ENCODE measurements around the gene L3MBTL4. TPM values are rescaled to one million over a fixed set of nuclear protein-coding genes. Genes with fewer than 3 reads are reported as not detected.

The L3MBTL4 gene
- total RNA-seq = 1 to 10 TPM; 2.8 to 4.2 TPM
- 1 to 10 TPM in 1 of 2 donors, under 1 TPM in 1; 0.26 to 1.3 TPM for polyA plus RNA-seq
- long read RNA-seq, donor 1, partial matches to known transcripts = 1 of 6 reads
- long read RNA-seq, donor 1, other reads (novel, unspliced or antisense) = 5 of 6 reads
- long read RNA-seq, donor 2, partial matches to known transcripts = 0 of 3 reads
- long read RNA-seq, donor 2, other reads (novel, unspliced or antisense) = 3 of 3 reads

DNA sequence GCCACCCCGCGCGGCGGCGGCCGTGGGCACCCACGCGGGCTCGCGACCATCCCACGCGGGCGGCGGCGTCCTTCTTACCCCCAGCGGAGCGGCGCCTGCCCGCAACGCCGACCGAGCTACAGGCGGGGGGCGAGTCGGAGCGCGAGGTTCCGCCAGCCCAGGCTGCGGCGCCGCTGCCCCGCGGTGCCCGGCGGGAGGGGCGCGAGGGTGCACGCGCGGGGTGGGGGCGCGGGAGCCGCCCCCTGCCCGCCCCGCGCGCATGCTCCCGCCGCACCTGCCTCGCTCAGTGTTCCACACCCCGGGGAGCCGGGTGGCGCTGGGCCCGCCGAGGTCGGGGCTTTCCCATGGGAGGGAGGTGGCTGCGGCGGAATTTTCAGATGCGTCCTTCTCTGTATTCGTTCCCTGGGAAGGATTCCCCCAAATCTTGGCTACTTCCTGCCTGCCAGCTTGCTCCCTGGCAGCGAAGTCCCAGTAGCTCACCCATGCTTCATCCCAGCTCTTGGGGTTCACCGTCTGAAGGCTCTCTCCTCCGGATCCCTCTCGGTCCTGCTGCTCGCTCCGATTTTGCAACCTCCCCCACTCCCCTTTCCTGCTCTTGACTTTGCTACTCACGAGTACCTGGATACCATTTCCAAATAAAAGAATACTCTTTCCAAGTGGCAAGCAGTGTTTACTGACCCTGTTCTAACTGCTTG is at the start of gene L3MBTL4:
TSS of gene L3MBTL4 (minus strand) at position 189 of the 695 bp plus-strand sequence. CDS start 103,286 bp downstream, outside the sequence.
- no peaks in the 10 kb centered on the region for H3K4me1 ChIP-seq (ENCODE audit: control insufficient read depth in 1 of 2, insufficient read depth in 2 of 2, low read length in 2 of 2)
- no peaks in the 10 kb centered on the region for H3K27me3 ChIP-seq (ENCODE audit: control insufficient read depth in 1 of 2, insufficient read depth in 2 of 2, low read length in 1 of 2)
- DNase-seq (no peak), ATAC-seq (ENCODE audit: low FRiP score) (no peak)
- WGBS, 2 donors = 2 to 4% methylated on average over 40 to 67 of the region's 67 CpGs
- H3K9me3 ChIP-seq (ENCODE audit: control insufficient read depth, low read length) = no peaks in the 10 kb centered on the region
- H3K4me3 ChIP-seq (ENCODE audit: low read length in 2 of 2) = peak within 1 kb of the TSS; percentile 35 to 90
- no peaks in the 10 kb centered on the region for H3K36me3 ChIP-seq (ENCODE audit: control insufficient read depth in 1 of 2, insufficient read depth in 2 of 2, low read length in 1 of 2)
- no peak within 1 kb of the TSS for H3K27ac ChIP-seq (ENCODE audit: low read depth in 1 of 2, low read length in 2 of 2)
- intact Hi-C loops (cut with DNase I) = no loop called here

DNA sequence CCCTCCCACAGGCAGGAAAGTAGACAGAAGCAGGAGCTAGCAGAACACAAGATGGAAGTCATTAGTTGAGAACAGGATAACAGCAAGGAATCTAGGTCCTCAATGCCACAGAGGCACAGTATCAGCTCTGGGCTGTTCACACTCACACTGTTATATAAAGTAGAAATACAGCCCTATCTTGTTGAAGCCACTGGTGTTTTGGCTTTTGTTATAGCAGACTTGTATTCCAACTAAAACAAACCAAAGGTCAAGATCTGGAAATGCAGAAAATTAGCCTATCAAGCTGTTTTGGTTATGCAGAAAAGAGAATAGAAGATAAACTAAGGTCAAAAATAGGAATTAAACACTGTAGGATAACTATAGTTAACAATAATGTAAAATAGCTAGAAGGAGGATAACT is 37.5 kb upstream of the L3MBTL4 start:
- Histone ChIP-seq H3K4me1 (ENCODE audit: control insufficient read depth in 1 of 2, insufficient read depth in 2 of 2, low read length in 2 of 2) (no peaks in the 10 kb centered on the region), H3K9me3 (ENCODE audit: control insufficient read depth, low read length) (no peaks in the 10 kb centered on the region), H3K27ac (ENCODE audit: low read depth in 1 of 2, low read length in 2 of 2) (no peak overlapping the region), H3K27me3 (ENCODE audit: control insufficient read depth in 1 of 2, insufficient read depth in 2 of 2, low read length in 1 of 2) (peaks cover 0 to 3% of the 10 kb centered on the region in 2 donors), H3K36me3 (ENCODE audit: control insufficient read depth in 1 of 2, insufficient read depth in 2 of 2, low read length in 1 of 2) (no peaks in the 10 kb centered on the region), H3K4me3 (ENCODE audit: low read length in 2 of 2) (no peak overlapping the region)
- intact Hi-C loops (cut with DNase I) = no loop called here
- no peak for ATAC-seq (ENCODE audit: low FRiP score)
- DNase-seq = no peak

DNA sequence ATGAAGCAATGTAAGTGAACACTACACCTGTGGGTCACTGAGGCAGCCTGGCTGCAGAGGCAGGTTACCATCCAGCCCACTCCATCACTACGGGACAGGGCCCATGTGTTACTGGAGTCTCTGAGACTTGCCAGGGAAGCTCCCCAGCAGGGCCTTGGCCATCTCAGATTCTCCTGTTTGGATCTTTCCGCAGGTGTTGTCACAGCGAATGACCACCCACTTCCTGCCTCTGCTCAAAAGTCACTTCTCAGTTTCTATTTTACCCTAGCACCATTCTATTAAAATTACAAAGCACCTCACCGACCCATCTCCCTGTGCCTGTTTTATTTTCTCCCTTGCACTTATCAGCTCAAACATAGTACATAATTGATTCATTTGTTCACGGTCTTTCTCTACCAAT is 34.5 kb upstream of the L3MBTL4 start:
- Histone ChIP-seq H3K36me3 (ENCODE audit: control insufficient read depth in 1 of 2, insufficient read depth in 2 of 2, low read length in 1 of 2) (no peaks in the 10 kb centered on the region), H3K27ac (ENCODE audit: low read depth in 1 of 2, low read length in 2 of 2) (no peak overlapping the region), H3K4me1 (ENCODE audit: control insufficient read depth in 1 of 2, insufficient read depth in 2 of 2, low read length in 2 of 2) (no peaks in the 10 kb centered on the region), H3K27me3 (ENCODE audit: control insufficient read depth in 1 of 2, insufficient read depth in 2 of 2, low read length in 1 of 2) (no peaks in the 10 kb centered on the region), H3K4me3 (ENCODE audit: low read length in 2 of 2) (no peak overlapping the region), H3K9me3 (ENCODE audit: control insufficient read depth, low read length) (no peaks in the 10 kb centered on the region)
- ATAC-seq (ENCODE audit: low FRiP score) (no peak), DNase-seq (no peak)
- 88 to 93% methylated on average over 5 of the region's 5 CpGs for WGBS, 2 donors
- intact Hi-C loops (cut with DNase I) = no loop called here

DNA sequence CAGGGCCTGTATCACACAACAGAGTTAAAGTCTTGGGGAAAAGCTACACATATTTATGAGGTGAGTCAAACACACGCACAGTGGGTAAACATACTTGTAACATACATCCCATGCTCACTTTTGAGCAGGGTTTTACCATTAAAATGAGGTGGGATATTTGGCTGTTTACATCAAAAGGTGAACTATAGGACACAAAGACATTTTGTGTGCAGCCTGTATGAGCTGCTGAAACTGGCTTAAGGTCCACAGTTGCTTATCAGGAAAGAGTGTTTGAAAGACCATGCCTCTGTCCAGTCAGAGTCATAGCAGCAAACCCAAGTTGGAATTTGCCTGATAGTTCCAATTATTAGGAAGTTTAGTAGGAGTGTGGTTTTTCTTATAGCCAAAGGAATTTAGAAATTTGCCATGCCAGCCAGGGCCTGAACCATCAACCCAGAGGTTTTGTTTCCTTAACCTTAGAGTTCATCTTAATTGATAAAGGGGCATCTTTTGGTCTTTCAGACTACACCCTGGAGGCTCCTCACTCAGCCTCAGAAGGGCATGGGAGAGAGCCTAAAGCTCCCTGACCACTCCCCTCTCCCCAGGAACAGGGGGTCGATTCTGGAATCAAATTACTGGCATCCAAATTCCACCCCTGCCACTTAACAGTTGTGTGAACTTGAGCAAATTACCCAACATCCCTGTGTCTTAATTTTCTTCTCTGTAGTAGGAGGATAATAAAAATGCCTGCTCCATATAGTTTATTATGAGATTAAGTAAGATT is 29.9 kb upstream of the L3MBTL4 start:
- Histone ChIP-seq H3K27me3 (ENCODE audit: control insufficient read depth in 1 of 2, insufficient read depth in 2 of 2, low read length in 1 of 2) (no peaks in the 10 kb centered on the region), H3K27ac (ENCODE audit: low read depth in 1 of 2, low read length in 2 of 2) (no peak overlapping the region), H3K4me1 (ENCODE audit: control insufficient read depth in 1 of 2, insufficient read depth in 2 of 2, low read length in 2 of 2) (no peaks in the 10 kb centered on the region), H3K4me3 (ENCODE audit: low read length in 2 of 2) (no peak overlapping the region), H3K9me3 (ENCODE audit: control insufficient read depth, low read length) (peaks cover 2% of the 10 kb centered on the region), H3K36me3 (ENCODE audit: control insufficient read depth in 1 of 2, insufficient read depth in 2 of 2, low read length in 1 of 2) (no peaks in the 10 kb centered on the region)
- WGBS, 2 donors = 40 to 43% methylated on average over 2 of the region's 2 CpGs
- no peak for ATAC-seq (ENCODE audit: low FRiP score)
- no peak for DNase-seq
- intact Hi-C loops (cut with DNase I) = no loop called here

DNA sequence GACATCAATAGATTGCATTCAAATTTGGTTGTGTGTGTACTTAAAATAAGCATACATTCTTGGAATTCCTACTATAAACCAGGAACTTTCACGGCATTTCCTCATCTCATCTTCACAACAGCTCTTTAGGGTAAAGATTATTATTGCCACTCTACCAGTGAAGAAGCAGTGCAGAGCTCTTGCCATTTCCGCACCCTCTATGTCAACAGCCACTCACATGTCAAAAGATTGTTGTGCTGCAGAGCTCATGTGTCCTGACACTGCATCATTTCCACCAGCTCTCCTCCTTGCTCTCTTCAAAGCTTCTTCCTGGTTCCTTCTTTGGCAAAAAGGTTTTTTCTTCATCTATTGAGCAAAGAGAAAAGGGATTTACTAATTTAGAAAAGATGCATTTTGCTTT is 26.5 kb upstream of the L3MBTL4 start:
- 38 to 40% methylated on average over 2 of the region's 2 CpGs for WGBS, 2 donors
- no peak overlapping the region for H3K4me3 ChIP-seq (ENCODE audit: low read length in 2 of 2)

DNA sequence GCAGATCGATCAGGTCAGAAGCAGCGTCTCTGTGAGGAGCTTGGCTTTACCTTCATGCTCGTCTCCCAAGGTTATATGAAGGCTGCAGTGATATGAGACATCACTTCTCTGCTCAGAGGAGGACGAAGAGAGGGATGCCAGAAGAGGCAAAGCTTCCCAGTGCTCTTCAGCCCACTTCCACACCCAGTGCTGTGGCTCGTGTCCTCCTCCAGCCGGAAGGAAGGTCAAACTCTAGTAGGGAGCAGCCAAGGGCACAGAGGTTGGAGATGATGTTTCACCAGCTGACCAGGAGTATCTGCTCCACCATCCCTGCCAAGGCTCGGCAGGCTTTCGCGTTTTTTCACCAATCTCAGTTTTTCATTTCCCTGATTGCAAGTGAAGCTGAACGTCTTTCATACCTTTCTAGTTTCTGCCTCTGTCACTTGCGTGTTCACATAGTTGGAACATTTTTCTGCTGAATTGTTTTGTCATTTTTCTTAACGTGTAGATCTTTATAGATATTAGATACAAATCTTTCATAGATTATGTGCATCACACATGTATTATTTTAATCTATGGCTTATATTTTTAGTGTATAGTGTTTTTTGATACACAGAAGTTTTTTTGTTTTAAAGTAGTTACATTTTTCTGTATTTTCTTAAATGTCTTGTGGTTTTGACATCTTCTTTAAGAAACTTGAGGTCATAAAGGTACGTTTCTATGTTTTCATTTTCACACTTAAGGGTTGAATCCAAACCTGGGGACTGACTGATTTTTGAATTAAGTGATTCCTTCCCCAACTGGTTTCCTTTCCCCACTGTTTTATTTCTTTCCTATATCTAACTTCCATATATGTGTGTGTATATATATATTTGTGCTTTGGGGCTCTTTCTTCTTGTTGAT is 23.5 kb upstream of the L3MBTL4 start:
- Histone ChIP-seq H3K9me3 (ENCODE audit: control insufficient read depth, low read length) (peaks cover 2% of the 10 kb centered on the region), H3K4me3 (ENCODE audit: low read length in 2 of 2) (no peak overlapping the region), H3K27ac (ENCODE audit: low read depth in 1 of 2, low read length in 2 of 2) (no peak overlapping the region), H3K36me3 (ENCODE audit: control insufficient read depth in 1 of 2, insufficient read depth in 2 of 2, low read length in 1 of 2) (no peaks in the 10 kb centered on the region), H3K4me1 (ENCODE audit: control insufficient read depth in 1 of 2, insufficient read depth in 2 of 2, low read length in 2 of 2) (no peaks in the 10 kb centered on the region), H3K27me3 (ENCODE audit: control insufficient read depth in 1 of 2, insufficient read depth in 2 of 2, low read length in 1 of 2) (no peaks in the 10 kb centered on the region)
- WGBS, 2 donors = 80 to 82% methylated on average over 13 of the region's 13 CpGs
- ATAC-seq (ENCODE audit: low FRiP score) = no peak
- no peak for DNase-seq
- intact Hi-C loops (cut with DNase I) = no loop called here

More for the DNA sequence above, 26.5 kb upstream of the L3MBTL4 start:
- H3K27ac ChIP-seq (ENCODE audit: low read depth in 1 of 2, low read length in 2 of 2) = no peak overlapping the region
- no peaks in the 10 kb centered on the region for H3K27me3 ChIP-seq (ENCODE audit: control insufficient read depth in 1 of 2, insufficient read depth in 2 of 2, low read length in 1 of 2)
- intact Hi-C loops (cut with DNase I) = no loop called here
- no peaks in the 10 kb centered on the region for H3K4me1 ChIP-seq (ENCODE audit: control insufficient read depth in 1 of 2, insufficient read depth in 2 of 2, low read length in 2 of 2)
- H3K9me3 ChIP-seq (ENCODE audit: control insufficient read depth, low read length) = peaks cover 2% of the 10 kb centered on the region
- ATAC-seq (ENCODE audit: low FRiP score) (no peak), DNase-seq (no peak)
- no peaks in the 10 kb centered on the region for H3K36me3 ChIP-seq (ENCODE audit: control insufficient read depth in 1 of 2, insufficient read depth in 2 of 2, low read length in 1 of 2)

DNA sequence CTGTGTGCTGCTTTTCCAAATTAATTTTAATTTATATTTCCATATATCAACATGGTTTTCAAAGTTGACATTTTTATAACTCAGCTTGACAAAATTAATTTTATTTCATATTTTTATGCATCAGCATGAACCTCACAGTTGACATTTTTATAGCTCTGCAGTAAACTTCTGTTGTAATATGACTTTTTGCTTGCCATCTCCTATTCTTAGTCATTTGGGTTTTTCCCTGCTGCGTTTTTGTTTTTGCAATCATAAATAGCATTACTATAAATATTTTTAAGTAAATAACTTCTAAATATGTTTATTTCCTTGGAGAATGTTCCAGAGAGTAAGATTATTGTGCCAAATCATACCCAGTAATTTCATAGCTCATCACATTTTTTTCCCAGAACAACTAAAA is 21.0 kb upstream of the L3MBTL4 start:
- ATAC-seq (ENCODE audit: low FRiP score) = no peak
- no peaks in the 10 kb centered on the region for H3K36me3 ChIP-seq (ENCODE audit: control insufficient read depth in 1 of 2, insufficient read depth in 2 of 2, low read length in 1 of 2)
- H3K27me3 ChIP-seq (ENCODE audit: control insufficient read depth in 1 of 2, insufficient read depth in 2 of 2, low read length in 1 of 2) = no peaks in the 10 kb centered on the region
- no peak overlapping the region for H3K4me3 ChIP-seq (ENCODE audit: low read length in 2 of 2)
- 11 to 18% methylated on average over 1 of the region's 1 CpG for WGBS, 2 donors
- no peak overlapping the region for H3K27ac ChIP-seq (ENCODE audit: low read depth in 1 of 2, low read length in 2 of 2)
- intact Hi-C loops (cut with DNase I) = no loop called here
- no peaks in the 10 kb centered on the region for H3K4me1 ChIP-seq (ENCODE audit: control insufficient read depth in 1 of 2, insufficient read depth in 2 of 2, low read length in 2 of 2)
- H3K9me3 ChIP-seq (ENCODE audit: control insufficient read depth, low read length) = no peaks in the 10 kb centered on the region
- no peak for DNase-seq

DNA sequence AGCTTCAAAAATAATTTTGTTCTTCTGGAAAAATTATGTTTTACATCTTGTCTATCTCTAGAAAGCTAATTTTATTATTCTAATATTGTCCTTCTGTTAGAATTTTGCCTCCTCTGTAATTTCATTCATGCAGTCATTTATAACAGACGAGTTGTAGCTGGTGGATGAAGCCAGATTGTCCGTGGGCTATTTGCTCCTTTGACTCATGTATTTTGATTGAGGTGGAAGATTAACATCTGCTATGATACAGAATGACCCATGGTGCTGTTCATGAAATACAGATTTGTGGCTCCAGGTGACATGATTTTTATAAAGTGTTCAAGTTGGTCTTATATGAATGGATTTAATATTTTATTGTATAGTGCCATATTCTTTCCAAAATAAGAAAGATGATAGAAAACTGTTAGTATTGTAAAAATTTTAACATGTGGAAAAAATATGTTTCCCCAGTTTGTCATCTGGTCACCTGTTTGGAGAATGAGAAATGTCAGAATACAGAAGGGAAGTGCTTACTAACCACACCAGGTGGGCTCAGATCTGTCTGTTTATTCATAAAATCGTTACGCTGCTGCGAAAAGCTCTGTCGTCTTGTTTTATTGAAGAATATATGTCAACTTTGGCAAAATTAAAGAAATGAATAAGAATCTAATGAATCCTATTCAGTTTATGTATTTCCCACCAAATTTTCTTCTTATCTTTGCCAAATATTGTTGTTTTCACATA is 20.4 kb upstream of the L3MBTL4 start:
- intact Hi-C loops (cut with DNase I) = no loop called here
- DNase-seq (no peak), ATAC-seq (ENCODE audit: low FRiP score) (no peak)
- H3K27ac ChIP-seq (ENCODE audit: low read depth in 1 of 2, low read length in 2 of 2) = no peak overlapping the region
- WGBS, 2 donors = 65 to 68% methylated on average over 6 of the region's 6 CpGs
- no peaks in the 10 kb centered on the region for H3K27me3 ChIP-seq (ENCODE audit: control insufficient read depth in 1 of 2, insufficient read depth in 2 of 2, low read length in 1 of 2)
- H3K36me3 ChIP-seq (ENCODE audit: control insufficient read depth in 1 of 2, insufficient read depth in 2 of 2, low read length in 1 of 2) = no peaks in the 10 kb centered on the region
- no peak overlapping the region for H3K4me3 ChIP-seq (ENCODE audit: low read length in 2 of 2)
- no peaks in the 10 kb centered on the region for H3K4me1 ChIP-seq (ENCODE audit: control insufficient read depth in 1 of 2, insufficient read depth in 2 of 2, low read length in 2 of 2)
- H3K9me3 ChIP-seq (ENCODE audit: control insufficient read depth, low read length) = no peaks in the 10 kb centered on the region
